Right forelimb (tissue), 1 donor: ENCODE data around the gene PCDHA9.
"Not testable (repeated sequence)": the region's sequence is repeated elsewhere in the genome, so short reads cannot be mapped to it uniquely, and the experiment has no call there.

Source experiments
- DNase-seq: peaks from one replicate; pipeline ENCODE4 v3.0.0-alpha.2; 2018

The PCDHA9 gene

DNA sequence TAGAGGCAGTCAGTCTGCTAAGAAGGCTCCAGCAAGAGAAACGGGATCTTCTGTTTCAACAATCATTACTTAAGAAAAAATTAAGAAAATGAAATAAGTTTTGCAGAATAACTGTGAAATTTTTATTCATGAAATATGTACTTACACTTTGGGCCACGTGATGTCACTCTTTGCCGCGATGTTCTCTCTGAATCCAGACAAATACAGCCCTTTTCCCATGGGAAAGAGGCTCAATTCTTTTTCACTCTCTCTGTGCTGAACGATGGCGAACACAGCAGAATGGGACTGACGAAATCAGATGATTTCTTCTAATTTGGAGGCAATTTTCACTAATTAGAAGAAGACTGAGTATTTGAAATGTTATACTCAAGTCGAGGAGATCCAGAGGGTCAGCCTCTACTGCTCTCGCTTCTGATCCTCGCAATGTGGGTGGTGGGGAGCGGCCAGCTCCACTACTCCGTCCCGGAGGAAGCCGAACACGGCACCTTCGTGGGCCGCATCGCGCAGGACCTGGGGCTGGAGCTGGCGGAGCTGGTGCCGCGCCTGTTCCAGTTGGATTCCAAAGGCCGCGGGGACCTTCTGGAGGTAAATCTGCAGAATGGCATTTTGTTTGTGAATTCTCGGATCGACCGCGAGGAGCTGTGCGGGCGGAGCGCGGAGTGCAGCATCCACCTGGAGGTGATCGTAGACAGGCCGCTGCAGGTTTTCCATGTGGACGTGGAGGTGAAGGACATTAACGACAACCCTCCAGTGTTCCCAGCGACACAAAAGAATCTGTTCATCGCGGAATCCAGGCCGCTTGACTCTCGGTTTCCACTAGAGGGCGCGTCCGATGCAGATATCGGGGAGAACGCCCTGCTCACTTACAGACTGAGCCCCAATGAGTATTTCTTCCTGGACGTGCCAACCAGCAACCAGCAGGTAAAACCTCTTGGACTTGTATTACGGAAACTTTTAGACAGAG is at the start of gene PCDHA9:
TSS of gene PCDHA9 (plus strand) at position 244 of the 964 bp plus-strand sequence. CDS start at position 358, 114 bp downstream.
- DNase-seq, result not testable (repeated sequence)

DNA sequence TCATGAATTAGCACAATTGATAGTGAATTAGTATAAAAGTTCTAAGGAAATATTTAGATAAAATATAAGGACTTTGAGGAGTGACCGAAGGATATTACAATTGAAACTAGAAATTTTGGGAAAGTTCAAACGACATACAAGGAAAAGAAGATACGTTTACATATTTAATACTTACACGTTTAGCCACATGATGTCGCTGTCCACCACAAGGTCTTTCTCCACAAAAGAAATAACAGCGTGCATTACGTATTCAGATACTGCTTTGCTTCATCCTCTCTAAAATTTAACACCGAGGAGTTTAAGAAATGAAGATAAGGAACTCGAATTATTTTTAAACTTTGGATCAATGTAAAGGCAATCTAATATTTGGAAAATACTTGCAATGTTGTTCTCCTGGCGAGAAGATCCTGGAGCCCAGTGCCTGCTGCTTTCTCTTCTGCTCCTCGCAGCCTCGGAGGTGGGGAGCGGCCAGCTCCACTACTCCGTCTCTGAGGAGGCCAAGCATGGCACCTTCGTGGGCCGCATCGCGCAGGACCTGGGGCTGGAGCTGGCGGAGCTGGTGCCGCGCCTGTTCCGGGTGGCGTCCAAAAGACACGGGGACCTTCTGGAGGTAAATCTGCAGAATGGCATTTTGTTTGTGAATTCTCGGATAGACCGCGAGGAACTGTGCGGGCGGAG is 47.2 kb upstream of the PCDHA9 start, which contains the start of gene PCDHA3:
TSS of gene PCDHA3 (plus strand) at position 242 of the 678 bp plus-strand sequence.
- no peak for DNase-seq

- no peak for DNase-seq
These were observed 46.7 kb upstream of the PCDHA9 start for GRCh38 chr5:140801494-140801841.

DNA sequence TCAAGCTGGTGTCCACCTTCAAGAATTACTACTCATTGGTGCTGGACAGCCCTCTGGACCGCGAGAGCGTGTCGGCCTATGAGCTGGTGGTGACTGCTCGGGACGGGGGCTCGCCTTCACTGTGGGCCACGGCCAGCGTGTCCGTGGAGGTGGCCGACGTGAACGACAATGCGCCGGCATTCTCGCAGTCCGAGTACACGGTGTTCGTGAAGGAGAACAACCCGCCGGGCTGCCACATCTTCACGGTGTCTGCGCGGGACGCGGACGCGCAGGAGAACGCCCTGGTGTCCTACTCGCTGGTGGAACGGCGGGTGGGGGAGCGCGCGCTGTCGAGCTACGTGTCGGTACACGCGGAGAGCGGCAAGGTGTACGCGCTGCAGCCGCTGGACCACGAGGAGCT is 45.8 kb upstream of the PCDHA9 start:
- DNase-seq, result not testable (repeated sequence)

GRCh38 chr5:140802781-140803271 is 45.4 kb upstream of the PCDHA9 start:
- DNase-seq, result no peak

DNA sequence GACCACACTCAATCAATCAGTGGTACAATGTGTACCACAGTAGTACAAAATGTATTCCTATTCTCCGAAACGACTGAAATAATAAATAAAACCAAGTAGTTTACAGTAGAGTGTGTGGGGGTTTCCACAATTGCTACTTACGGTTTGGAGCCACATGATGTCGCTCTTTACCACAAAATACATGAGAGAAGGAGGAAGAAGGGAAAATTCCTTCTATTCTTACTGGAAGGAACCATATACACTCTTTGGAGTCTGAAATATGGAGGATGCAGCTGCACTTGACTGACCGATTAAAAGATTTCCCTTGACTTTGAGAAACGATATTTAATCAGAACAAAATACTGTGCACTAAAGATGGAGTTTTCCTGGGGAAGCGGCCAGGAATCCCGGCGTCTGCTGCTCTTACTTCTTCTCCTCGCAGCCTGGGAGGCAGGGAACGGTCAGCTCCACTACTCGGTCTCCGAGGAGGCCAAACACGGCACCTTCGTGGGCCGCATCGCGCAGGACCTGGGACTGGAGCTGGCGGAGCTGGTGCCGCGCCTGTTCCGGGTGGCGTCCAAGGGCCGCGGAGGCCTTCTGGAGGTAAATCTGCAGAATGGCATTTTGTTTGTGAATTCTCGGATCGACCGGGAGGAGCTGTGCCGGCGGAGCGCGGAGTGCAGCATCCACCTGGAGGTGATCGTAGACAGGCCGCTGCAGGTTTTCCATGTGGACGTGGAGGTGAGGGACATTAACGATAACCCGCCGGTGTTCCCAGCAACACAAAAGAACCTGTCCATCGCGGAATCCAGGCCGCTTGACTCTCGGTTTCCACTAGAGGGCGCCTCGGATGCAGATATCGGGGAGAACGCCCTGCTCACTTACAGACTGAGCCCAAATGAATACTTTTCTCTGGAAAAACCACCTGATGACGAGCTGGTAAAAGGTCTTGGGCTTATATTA is 41.1 kb upstream of the PCDHA9 start, which contains the start of gene PCDHA4:
TSS of gene PCDHA4 (plus strand) at position 235 of the 942 bp plus-strand sequence.
- DNase-seq, result no peak

GRCh38 chr5:140808241-140808888 is 39.8 kb upstream of the PCDHA9 start:
- not testable (repeated sequence) for DNase-seq

- no peak for DNase-seq
These were observed 39.3 kb upstream of the PCDHA9 start for GRCh38 chr5:140808889-140809291.

GRCh38 chr5:140821375-140822280 is 26.6 kb upstream of the PCDHA9 start, which contains the start of gene PCDHA5:
TSS of gene PCDHA5 (plus strand) at chr5:140821613.
- DNase-seq, result no peak

- DNase-seq, result no peak
These were observed 25.9 kb upstream of the PCDHA9 start for GRCh38 chr5:140822281-140822629.

DNA sequence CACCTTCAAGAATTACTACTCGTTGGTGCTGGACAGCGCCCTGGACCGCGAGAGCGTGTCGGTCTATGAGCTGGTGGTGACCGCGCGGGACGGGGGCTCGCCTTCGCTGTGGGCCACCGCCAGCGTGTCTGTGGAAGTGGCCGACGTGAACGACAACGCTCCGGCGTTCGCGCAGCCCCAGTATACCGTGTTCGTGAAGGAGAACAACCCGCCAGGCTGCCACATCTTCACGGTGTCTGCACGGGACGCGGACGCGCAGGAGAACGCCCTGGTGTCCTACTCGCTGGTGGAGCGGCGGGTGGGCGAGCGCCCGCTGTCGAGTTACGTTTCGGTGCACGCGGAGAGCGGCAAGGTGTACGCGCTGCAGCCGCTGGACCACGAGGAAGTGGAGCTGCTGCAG is 25.2 kb upstream of the PCDHA9 start:
- DNase-seq, result not testable (repeated sequence)

- DNase-seq, result no peak
These were observed 24.7 kb upstream of the PCDHA9 start for GRCh38 chr5:140823475-140823874.

DNA sequence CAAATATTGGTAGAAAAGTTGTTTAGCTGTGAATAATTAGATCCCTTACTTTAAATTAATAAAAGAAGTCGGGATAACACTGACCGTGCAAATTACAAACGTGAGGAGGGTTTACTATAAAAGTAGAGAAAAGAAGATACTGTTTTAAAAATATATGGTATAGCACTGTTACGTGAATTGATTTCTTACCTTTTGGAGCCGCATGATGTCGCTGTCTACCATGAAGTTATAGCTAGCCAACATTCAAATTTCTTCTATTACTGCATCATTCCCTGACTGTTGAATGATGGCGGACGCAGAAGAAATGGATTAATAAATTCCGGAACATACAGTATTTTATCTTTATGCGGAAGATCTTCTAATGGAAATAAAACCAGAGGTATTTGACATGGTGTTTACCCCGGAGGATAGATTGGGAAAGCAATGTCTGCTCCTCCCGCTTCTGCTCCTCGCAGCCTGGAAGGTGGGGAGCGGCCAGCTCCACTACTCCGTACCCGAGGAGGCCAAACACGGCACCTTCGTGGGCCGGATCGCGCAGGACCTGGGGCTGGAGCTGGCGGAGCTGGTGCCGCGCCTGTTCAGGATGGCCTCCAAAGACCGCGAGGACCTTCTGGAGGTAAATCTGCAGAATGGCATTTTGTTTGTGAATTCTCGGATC is 20.3 kb upstream of the PCDHA9 start, which contains the start of gene PCDHA6:
TSS of gene PCDHA6 (plus strand) at position 257 of the 658 bp plus-strand sequence. CDS start at position 389, 132 bp downstream.
- no peak for DNase-seq

DNA sequence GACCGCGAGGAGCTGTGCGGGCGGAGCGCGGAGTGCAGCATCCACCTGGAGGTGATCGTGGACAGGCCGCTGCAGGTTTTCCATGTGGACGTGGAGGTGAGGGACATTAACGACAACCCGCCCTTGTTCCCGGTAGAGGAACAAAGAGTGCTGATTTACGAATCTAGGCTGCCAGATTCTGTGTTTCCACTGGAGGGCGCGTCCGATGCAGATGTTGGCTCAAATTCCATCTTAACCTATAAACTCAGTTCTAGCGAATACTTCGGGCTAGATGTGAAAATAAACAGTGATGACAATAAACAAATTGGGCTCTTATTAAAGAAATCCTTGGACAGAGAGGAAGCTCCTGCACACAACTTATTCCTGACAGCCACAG is 19.8 kb upstream of the PCDHA9 start:
- DNase-seq, result no peak

DNA sequence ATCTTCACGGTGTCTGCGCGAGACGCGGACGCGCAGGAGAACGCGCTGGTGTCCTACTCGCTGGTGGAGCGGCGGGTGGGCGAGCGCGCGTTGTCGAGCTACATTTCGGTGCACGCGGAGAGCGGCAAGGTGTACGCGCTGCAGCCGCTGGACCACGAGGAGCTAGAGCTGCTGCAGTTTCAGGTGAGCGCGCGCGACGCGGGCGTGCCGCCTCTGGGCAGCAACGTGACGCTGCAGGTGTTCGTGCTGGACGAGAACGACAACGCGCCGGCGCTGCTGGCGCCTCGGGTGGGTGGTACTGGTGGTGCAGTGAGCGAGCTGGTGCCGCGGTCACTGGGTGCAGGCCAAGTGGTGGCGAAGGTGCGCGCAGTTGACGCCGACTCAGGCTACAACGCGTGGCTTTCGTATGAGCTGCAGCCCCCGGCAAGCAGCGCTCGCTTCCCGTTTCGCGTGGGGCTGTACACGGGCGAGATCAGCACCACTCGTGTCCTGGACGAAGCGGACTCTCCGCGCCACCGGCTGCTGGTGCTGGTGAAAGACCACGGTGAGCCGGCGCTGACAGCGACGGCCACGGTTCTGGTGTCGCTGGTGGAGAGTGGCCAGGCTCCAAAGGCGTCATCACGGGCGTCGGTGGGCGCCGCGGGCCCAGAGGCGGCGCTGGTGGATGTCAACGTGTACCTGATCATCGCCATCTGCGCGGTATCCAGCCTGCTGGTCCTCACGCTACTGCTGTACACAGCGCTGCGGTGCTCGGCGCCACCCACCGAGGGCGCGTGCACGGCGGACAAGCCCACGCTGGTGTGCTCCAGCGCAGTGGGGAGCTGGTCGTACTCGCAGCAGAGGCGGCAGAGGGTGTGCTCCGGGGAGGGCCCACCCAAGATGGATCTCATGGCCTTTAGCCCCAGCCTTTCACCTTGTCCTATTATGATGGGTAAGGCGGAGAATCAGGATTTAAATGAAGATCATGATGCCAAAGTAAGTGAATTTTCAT is 18.4 kb upstream of the PCDHA9 start:
- DNase-seq, result not testable (repeated sequence)

DNA sequence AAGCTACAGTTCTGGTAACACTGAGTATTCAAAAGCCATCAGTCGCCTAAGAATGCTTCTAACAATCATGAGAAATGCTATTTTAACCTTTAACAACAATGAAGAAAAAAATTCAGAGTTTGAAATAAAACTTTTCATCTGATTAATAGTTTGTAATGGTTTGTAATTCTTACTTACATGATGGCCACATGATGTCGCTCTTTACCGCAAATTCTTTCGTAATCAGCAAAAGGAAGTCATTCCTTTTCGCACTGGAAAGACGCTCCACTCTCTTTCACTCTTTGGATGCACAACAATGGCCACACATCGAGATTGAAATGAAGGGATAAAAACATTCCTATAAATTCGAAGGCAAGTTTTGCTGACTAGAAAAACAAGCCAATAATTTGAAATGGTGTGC is 14.2 kb upstream of the PCDHA9 start, which contains the start of gene PCDHA7:
TSS of gene PCDHA7 (plus strand) at position 277 of the 400 bp plus-strand sequence. CDS start at position 392, 115 bp downstream.
- no peak for DNase-seq

DNA sequence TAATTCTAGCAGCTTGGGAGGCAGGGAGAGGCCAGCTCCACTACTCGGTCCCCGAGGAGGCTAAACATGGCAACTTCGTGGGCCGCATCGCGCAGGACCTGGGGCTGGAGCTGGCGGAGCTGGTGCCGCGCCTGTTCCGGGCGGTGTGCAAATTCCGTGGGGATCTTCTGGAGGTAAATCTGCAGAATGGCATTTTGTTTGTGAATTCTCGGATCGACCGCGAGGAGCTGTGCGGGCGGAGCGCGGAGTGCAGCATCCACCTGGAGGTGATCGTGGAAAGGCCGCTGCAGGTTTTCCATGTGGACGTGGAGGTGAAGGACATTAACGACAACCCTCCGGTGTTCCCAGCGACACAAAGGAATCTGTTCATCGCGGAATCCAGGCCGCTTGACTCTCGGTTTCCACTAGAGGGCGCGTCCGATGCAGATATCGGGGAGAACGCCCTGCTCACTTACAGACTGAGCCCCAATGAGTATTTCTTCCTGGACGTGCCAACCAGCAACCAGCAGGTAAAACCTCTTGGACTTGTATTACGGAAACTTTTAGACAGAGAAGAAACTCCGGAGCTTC is 13.7 kb upstream of the PCDHA9 start:
- not testable (repeated sequence) for DNase-seq
